ENCODE data around the gene IGFBP3.

The IGFBP3 gene

DNA sequence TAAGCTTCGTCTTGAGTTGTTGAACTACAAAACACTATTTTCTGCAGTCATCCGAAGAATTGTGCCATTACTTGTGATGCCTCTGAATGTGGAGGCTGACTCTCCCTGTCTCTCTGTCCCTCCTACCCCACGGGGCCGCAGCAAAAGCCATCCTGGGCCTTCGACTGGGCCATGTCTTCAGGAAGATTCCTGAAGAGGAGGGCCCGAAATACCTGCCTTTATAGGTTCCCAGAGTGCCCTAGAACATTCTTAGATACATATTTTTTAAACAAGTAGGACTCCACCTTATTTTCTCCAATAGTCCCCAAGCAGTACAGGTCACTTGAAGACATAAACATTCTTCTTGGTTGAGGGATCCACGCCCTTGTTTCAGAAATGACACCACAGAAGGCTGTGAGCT, 8.1 kb downstream of the IGFBP3 start:
- TF ChIP-seq, protein P1, sequence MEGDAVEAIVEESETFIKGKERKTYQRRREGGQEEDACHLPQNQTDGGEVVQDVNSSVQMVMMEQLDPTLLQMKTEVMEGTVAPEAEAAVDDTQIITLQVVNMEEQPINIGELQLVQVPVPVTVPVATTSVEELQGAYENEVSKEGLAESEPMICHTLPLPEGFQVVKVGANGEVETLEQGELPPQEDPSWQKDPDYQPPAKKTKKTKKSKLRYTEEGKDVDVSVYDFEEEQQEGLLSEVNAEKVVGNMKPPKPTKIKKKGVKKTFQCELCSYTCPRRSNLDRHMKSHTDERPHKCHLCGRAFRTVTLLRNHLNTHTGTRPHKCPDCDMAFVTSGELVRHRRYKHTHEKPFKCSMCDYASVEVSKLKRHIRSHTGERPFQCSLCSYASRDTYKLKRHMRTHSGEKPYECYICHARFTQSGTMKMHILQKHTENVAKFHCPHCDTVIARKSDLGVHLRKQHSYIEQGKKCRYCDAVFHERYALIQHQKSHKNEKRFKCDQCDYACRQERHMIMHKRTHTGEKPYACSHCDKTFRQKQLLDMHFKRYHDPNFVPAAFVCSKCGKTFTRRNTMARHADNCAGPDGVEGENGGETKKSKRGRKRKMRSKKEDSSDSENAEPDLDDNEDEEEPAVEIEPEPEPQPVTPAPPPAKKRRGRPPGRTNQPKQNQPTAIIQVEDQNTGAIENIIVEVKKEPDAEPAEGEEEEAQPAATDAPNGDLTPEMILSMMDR (IDR thresholded peaks at IDR 0.05; ENCODE audit: extremely low read depth, insufficient read depth, missing control alignments), result no peak
- no peak for DNase-seq (ENCODE audit: low spot score)
- in situ Hi-C loops (cut with MboI; ENCODE audit: low pct_unique_long_range_greater_than_20kb, low sequenced_read_pairs, unreplicated experiment), result loop anchor here (10.0 to 25.0 kb wide), 2 partner anchors 1172 to 1274 kb away; no protein-coding TSS in a partner anchor

DNA sequence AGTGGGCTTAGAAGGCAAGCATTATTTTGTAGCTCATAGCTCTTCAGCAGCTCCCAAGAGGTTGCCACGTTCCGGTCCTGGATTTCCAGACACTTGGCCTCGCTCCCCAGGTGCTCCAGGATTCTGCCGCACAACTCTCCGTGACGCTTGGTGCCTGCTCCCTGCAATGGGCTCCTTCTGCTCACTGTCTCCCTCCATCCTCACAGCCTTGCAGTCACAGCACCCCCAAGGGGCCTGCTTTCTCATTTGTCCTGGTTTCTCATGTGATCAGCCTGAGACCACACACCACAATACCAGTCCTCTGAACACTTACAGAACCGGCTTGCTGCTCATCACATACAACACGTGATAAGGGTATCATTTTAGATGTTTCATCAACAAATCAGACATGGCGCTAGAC, 9.8 kb downstream of the IGFBP3 start:
- in situ Hi-C loops (cut with MboI; ENCODE audit: low pct_unique_long_range_greater_than_20kb, low sequenced_read_pairs, unreplicated experiment), result loop anchor here (10.0 to 25.0 kb wide), 2 partner anchors 1173 to 1276 kb away; no protein-coding TSS in a partner anchor
- TF ChIP-seq, protein P1 (IDR thresholded peaks at IDR 0.05; ENCODE audit: extremely low read depth, insufficient read depth, missing control alignments), result no peak
- no peak for DNase-seq (ENCODE audit: low spot score)

DNA sequence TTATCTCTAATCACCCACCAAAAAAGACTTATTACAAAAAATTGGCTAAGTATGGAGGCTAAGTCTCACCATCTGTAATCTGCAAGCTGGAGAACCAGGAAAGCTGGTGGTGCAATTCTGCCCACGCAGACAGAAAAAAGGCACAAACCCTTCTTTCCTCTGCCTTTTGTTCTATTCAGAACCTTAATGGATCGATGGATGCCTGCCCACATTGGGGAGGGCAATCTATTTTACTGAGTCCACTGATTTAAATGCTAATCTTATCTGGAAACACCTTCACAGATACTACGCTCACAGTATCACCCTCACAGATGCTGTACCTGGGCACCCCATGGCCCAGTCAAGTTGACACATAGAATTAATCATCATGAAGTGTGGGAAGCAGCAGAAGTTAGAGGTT, 10.2 kb downstream of the IGFBP3 start:
- TF ChIP-seq, protein P1 (IDR thresholded peaks at IDR 0.05; ENCODE audit: extremely low read depth, insufficient read depth, missing control alignments), result no peak
- in situ Hi-C loops (cut with MboI; ENCODE audit: low pct_unique_long_range_greater_than_20kb, low sequenced_read_pairs, unreplicated experiment), result loop anchor here (10.0 to 25.0 kb wide), 2 partner anchors 1174 to 1276 kb away; no protein-coding TSS in a partner anchor

DNA sequence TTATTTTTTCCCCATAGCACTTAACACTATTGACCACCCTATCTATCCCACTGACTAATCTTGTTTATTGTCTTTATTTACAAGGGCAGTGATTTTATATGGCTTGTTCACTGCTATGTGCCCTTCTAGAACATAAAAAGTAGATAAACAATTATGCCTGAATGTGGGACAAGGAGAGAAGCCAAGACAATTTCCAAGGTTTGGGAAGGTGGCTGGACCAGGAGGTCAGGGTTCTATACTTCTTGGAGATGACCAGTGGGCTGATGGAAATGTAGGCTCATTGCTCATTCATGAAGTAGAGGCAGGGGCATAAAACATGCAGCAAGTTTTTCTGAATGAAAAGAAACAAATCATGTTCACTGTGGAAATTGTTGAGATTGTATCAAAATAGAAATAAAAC, 11.5 kb downstream of the IGFBP3 start:
- TF ChIP-seq, protein P1 (IDR thresholded peaks at IDR 0.05; ENCODE audit: extremely low read depth, insufficient read depth, missing control alignments), result no peak
- DNase-seq (ENCODE audit: low spot score), result no peak
- in situ Hi-C loops (cut with MboI; ENCODE audit: low pct_unique_long_range_greater_than_20kb, low sequenced_read_pairs, unreplicated experiment), result loop anchor here (25.0 kb wide), 1 partner anchor 1278 kb away; no protein-coding TSS in a partner anchor

More for the DNA sequence above, 10.2 kb downstream of the IGFBP3 start:
- no peak for DNase-seq (ENCODE audit: low spot score)

DNA sequence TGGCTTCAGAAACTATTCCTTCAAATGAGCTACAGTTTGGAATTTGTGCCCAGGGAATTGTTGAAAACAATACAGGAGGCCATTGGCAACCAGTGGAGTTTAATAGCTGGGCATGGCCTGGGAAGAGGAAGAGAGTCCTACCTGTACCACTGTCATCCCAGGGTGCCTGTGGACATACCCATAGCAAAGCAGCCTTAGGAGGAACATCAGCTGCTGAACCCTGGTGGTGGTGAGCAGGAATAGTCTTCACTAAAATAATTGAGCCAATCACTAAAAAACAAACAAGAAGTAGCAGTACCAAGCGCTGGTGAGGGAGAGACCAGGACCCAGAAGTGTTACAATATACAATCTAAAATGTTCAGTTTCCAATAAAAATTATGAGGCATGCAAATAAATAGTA, 18.3 kb downstream of the IGFBP3 start:
- TF ChIP-seq, protein P1 (IDR thresholded peaks at IDR 0.05; ENCODE audit: extremely low read depth, insufficient read depth, missing control alignments), result no peak
- in situ Hi-C loops (cut with MboI; ENCODE audit: low pct_unique_long_range_greater_than_20kb, low sequenced_read_pairs, unreplicated experiment), result loop anchor here (25.0 kb wide), 1 partner anchor 1284 kb away; no protein-coding TSS in a partner anchor
- no peak for DNase-seq (ENCODE audit: low spot score)

DNA sequence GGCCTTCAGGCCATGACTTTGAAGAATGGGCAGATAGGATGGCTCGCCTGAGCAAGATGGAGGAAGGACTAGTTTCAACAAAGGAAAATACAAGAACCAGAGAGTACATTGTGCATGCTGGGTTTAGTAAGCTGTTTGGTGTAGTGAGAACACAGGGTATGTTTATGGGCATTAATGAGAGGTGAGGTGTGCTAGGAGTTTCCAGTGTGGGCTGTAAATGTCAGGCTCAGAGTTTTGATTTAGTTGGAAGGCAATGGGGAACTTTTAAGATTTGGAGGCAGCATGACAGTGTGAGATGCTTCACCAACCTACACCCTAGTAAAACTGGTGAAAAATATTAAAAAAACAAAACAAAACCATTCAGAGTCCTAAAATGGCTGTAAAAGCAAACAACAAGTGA, 19.5 kb downstream of the IGFBP3 start:
- TF ChIP-seq, protein P1 (IDR thresholded peaks at IDR 0.05; ENCODE audit: extremely low read depth, insufficient read depth, missing control alignments), result no peak
- DNase-seq (ENCODE audit: low spot score), result no peak
- in situ Hi-C loops (cut with MboI; ENCODE audit: low pct_unique_long_range_greater_than_20kb, low sequenced_read_pairs, unreplicated experiment), result loop anchor here (25.0 kb wide), 1 partner anchor 1286 kb away; no protein-coding TSS in a partner anchor

Data from GM13977 (cell line).